Right renal cortex interstitium (tissue), 3 donors: ENCODE measurements around the gene PHLDB1. TPM values are rescaled to one million over a fixed set of nuclear protein-coding genes. Genes with fewer than 3 reads are reported as not detected.

Source experiments
- polyA plus RNA-seq, 3 donors: library from polyadenylated mRNA; unstranded; fragments of 120-200 nt; gene quantifications; one replicate each; pipeline ENCODE4 v1.2.1, GENCODE V29; 2013; ENCODE audit not compliant: insufficient read length in 3 of 3

Gene PHLDB1
- polyA plus RNA-seq, 3 donors: 106 to 112 (median 106) TPM

Other genes with a start within 250 kb of the PHLDB1 start
- 10 to 100 TPM; 34.4 to 41.4 (median 34.7) TPM for gene UBE4A, start 248.0 kb upstream of the PHLDB1 start, polyA plus RNA-seq
- 100 to 1,000 TPM; 478 to 504 (median 486) TPM for gene ATP5MG, start 206.0 kb upstream of the PHLDB1 start, polyA plus RNA-seq
- gene KMT2A, start 171.1 kb upstream of the PHLDB1 start, polyA plus RNA-seq: 10 to 100 TPM; 36.0 to 39.2 (median 37.6) TPM
- gene TTC36, start 80.1 kb upstream of the PHLDB1 start, polyA plus RNA-seq: 1 to 10 TPM; 1.1 to 1.5 (median 1.1) TPM
- gene TMEM25, start 76.4 kb upstream of the PHLDB1 start, polyA plus RNA-seq: 10 to 100 TPM; 24.4 to 26.2 (median 25.7) TPM
- gene IFT46, start 41.7 kb upstream of the PHLDB1 start, polyA plus RNA-seq: 10 to 100 TPM; 43.6 to 49.4 (median 47.6) TPM
- 100 to 1,000 TPM; 200 to 209 (median 201) TPM for gene ARCN1, start 35.2 kb upstream of the PHLDB1 start, polyA plus RNA-seq
- 1 to 10 TPM in 1 of 3 donors, under 1 TPM in 2; 0.64 to 1.8 (median 0.75) TPM for gene TREH, start 72.0 kb downstream of the PHLDB1 start, polyA plus RNA-seq
- 100 to 1,000 TPM; 132 to 136 (median 135) TPM for gene DDX6, start 183.5 kb downstream of the PHLDB1 start, polyA plus RNA-seq